ENCODE measurements around the gene DMD.
"Not testable (repeated sequence)": the region's sequence is repeated elsewhere in the genome, so short reads cannot be mapped to it uniquely, and the experiment has no call there.

Gene DMD

GRCh38 chrX:33149580-33149979, 61.8 kb downstream of the DMD start:
- DNase-seq = no peak

- DNase-seq = no peak
These were observed 62.3 kb downstream of the DMD start for GRCh38 chrX:33149085-33149484.

GRCh38 chrX:33142331-33142730, 69.0 kb downstream of the DMD start:
- DNase-seq = no peak

GRCh38 chrX:33138677-33139249, 72.6 kb downstream of the DMD start:
- no peak for DNase-seq

GRCh38 chrX:33134164-33134563, 77.2 kb downstream of the DMD start:
- DNase-seq = no peak

- DNase-seq = no peak
These were observed 78.0 kb downstream of the DMD start for GRCh38 chrX:33133320-33133719.

- DNase-seq = no peak
These were observed 78.8 kb downstream of the DMD start for GRCh38 chrX:33132569-33132968.

- no peak for DNase-seq
These were observed 81.7 kb downstream of the DMD start for GRCh38 chrX:33129607-33130006.

- DNase-seq = no peak
These were observed 83.1 kb downstream of the DMD start for GRCh38 chrX:33128048-33128805.

- no peak for DNase-seq
These were observed 84.9 kb downstream of the DMD start for GRCh38 chrX:33126469-33126868.

GRCh38 chrX:33109858-33110257, 101.5 kb downstream of the DMD start:
- no peak for DNase-seq

GRCh38 chrX:33106737-33107136, 104.6 kb downstream of the DMD start:
- DNase-seq = no peak

- no peak for DNase-seq
These were observed 116.3 kb downstream of the DMD start for GRCh38 chrX:33095079-33095478.

GRCh38 chrX:33087411-33087810, 123.9 kb downstream of the DMD start:
- no peak for DNase-seq

GRCh38 chrX:33086886-33087285, 124.5 kb downstream of the DMD start:
- no peak for DNase-seq

- no peak for DNase-seq
These were observed 129.0 kb downstream of the DMD start for GRCh38 chrX:33082371-33082770.

GRCh38 chrX:33078273-33078672, 133.1 kb downstream of the DMD start:
- DNase-seq = no peak

- DNase-seq = not testable (repeated sequence)
These were observed 137.7 kb downstream of the DMD start for GRCh38 chrX:33073660-33074059.

GRCh38 chrX:33065415-33065814, 145.9 kb downstream of the DMD start:
- no peak for DNase-seq

- DNase-seq = no peak
These were observed 149.3 kb downstream of the DMD start for GRCh38 chrX:33062041-33062440.

- DNase-seq = no peak
These were observed 158.3 kb downstream of the DMD start for GRCh38 chrX:33053001-33053400.

GRCh38 chrX:33045882-33046281, 165.5 kb downstream of the DMD start:
- DNase-seq = no peak

GRCh38 chrX:33045245-33045644, 166.1 kb downstream of the DMD start:
- no peak for DNase-seq

GRCh38 chrX:33041141-33041540, 170.2 kb downstream of the DMD start:
- no peak for DNase-seq

GRCh38 chrX:33032700-33033099, 178.6 kb downstream of the DMD start:
- no peak for DNase-seq

Data from kidney glomerular epithelial cell (primary cell).